GM12872 (cell line): ENCODE data around the gene RABGAP1L.

ENCODE experiments used
- TF ChIP-seq, protein P1 (sequence below): IDR thresholded peaks from 3 replicates; pipeline ENCODE4 v1.5.1; 2011; ENCODE audit warnings: low read depth, mild to moderate bottlenecking, low read length, moderate library complexity; ENCODE audit not compliant: insufficient read depth

RABGAP1L gene

DNA sequence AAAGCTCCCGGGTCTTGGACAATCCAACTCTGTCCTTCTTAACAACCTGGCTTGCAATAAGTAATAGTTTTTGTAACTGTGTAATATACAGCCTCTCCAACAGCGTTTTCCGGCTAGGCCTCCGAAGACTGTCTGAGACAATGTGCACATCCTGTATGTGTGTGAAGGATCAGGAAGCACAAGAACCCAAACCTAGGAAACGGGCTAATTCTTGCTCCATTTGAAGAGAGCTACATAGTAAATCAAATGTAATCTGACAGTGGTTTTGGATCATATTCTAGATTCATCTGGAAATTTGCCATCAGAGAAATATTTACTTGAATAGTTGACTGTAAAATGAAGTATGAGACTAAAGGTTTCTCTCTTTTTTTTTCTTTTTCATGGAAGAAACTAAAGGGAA, 289.7 kb downstream of the RABGAP1L start:
- TF ChIP-seq, protein P1, sequence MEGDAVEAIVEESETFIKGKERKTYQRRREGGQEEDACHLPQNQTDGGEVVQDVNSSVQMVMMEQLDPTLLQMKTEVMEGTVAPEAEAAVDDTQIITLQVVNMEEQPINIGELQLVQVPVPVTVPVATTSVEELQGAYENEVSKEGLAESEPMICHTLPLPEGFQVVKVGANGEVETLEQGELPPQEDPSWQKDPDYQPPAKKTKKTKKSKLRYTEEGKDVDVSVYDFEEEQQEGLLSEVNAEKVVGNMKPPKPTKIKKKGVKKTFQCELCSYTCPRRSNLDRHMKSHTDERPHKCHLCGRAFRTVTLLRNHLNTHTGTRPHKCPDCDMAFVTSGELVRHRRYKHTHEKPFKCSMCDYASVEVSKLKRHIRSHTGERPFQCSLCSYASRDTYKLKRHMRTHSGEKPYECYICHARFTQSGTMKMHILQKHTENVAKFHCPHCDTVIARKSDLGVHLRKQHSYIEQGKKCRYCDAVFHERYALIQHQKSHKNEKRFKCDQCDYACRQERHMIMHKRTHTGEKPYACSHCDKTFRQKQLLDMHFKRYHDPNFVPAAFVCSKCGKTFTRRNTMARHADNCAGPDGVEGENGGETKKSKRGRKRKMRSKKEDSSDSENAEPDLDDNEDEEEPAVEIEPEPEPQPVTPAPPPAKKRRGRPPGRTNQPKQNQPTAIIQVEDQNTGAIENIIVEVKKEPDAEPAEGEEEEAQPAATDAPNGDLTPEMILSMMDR: no peak

DNA sequence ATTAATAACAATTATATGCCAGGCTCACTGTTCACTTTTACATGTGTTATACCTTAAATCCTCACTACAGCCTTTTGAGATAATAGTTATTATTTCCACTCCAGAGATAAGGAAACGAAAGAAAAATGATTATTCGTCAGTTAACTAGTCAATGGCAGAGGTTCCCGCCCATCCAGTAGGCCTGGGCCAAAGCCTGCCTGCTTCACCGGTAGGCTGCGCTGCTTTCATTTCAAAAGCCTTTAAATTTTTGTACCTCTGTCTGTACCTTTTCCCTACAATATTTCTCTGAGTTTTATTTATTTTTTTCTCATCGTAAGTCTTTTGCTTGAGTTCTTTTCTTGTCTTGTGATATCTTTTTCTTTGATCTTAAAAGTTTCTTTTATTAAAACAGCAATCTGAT, 292.1 kb downstream of the RABGAP1L start:
- TF ChIP-seq, protein P1: no peak

DNA sequence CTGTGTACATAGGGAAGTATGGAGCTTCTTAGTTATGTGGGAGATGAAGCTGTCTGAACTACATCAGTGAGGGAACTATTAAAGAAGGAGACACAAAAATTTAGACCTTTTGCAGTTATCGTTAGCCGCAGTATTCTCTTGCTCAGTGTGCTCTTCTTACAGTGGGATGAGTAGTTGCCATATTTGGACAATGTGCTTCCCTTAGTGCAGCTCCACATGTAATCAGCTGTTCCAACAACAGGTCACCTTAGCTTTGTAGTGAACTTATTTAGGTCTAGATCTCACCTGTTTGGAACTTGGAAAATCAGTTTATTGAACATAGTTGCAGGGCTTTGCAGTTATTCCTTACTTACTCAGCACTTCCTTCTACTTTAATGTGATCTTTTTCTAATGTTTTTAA, 306.5 kb downstream of the RABGAP1L start:
- TF ChIP-seq, protein P1: no peak

DNA sequence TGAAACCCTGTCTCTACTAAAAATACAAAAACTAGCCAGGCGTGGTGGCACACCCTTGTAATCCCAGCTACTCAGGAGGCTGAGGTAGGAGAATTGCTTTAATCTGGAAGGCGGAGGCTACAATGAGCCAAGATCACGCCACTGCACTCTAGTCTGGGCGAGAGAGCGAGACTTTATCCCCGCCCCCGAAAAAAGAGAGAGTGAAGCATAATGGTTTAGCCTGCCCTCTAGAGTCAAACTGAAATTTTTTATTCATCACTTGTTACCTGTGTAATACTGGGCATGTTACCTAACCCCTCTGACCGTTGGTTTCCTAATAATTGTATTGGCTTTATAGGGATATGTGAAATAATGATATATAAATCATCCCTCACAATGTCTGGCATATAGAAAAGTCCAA, 307.3 kb downstream of the RABGAP1L start:
- TF ChIP-seq, protein P1: no peak

DNA sequence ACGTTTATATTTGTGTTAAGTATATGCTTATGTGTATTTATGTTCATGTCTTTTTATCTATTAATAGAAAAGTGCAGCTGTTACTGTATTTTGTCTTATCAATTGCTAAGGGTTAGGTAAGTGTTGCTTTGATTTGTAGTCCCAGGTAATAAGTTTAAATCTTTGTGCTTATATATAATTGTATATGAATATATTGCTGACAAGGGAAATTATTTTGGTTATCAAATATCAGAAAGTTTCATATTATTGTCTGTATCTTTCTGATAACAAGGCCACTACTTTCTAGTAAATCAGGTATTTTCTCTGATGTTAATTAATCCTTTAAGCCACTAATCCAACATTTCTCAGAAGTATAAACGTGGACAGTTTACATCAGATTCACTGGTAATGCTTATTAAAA, 309.7 kb downstream of the RABGAP1L start:
- TF ChIP-seq, protein P1: no peak

DNA sequence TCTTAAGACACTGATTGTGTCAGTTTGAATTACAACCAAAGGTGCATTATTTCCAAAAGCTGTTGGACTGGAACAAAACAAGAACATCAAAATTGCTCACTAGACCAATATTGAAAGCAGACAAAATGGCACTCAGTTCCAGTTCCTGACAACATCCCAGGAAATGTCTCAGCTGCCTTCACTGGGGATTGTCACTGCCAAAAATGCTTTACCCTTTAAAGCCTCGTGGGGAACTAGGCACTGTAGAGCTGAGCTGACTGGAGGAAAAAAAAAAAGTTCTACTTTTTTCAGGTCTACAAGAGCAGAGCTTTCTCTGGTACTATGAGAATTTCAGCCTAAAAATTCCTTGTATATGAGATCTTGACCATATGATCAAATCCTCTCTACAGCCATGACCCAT, 310.4 kb downstream of the RABGAP1L start:
- TF ChIP-seq, protein P1: no peak

DNA sequence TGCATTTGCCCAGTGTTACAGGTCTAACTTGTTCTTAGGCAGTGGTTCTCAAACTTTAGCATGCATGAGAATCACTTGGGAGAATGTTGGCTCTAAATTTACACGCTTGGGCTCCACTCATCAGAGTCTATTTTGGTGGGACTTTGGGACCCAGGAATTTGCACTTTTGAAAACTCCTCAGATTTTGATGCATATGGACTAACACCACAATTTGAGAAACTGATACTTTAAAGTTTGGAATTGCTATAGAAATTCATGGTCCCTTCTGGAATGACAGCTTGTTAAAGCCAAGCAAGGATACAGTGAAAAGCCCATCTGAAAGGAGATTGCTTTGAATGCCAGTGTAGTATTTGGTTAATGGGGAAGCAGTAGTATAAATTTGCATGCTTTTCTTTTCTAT, 320.0 kb downstream of the RABGAP1L start:
- TF ChIP-seq, protein P1: no peak

DNA sequence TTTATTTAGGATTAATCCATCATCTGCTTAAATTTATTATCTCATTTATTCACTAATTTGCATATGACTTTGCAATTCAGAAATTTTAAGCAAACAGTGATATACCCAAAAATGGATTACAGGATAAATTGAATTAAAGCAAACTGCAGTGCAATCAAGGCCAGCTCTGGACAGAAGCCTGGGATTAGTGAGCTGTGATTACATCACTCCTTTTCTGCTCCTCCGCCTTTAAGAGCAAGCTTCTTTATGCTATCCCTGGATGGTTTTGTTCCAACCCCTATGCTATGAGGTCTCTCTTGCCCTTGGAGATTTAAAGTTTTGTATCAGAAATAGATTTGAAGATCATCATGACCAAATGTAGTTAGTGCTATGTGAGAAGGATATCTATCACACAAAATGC, 321.0 kb downstream of the RABGAP1L start:
- TF ChIP-seq, protein P1: no peak
